Thyroid gland (tissue), 4 donors: ENCODE data around the gene LXN. TPM values are rescaled to one million over a fixed set of nuclear protein-coding genes. Genes with fewer than 3 reads are reported as not detected.

ENCODE experiments used
- DNase-seq, 2 donors: peaks; one replicate each; pipeline ENCODE4 v3.0.0-alpha.2; 2019
- H3K27ac ChIP-seq, 3 donors: fragments of 200-600 bp; sonication (generic); 1 replicate in 2 of 3; 2 replicates in 1 of 3; pipeline ENCODE4 v1.5.1; 2016 to 2019; ENCODE audit warnings: mild to moderate bottlenecking in 1 of 3, moderate library complexity in 1 of 3
- H3K27me3 ChIP-seq: fragments of 200-600 bp; sonication (generic); one replicate; pipeline ENCODE4 v1.5.1; 2019
- H3K36me3 ChIP-seq, 2 donors: fragments of 200-600 bp; sonication (generic); one replicate each; pipeline ENCODE4 v1.5.1; 2016 to 2019
- H3K4me1 ChIP-seq, 2 donors: fragments of 200-600 bp; sonication (generic); one replicate each; pipeline ENCODE4 v1.5.1; 2017 to 2019
- H3K4me3 ChIP-seq, 3 donors: fragments of 200-600 bp; sonication (generic); replicated peaks in 1 of 3; 1 replicate in 2 of 3; 2 replicates in 1 of 3; pipeline ENCODE4 v1.5.1; 2016; ENCODE audit warnings: mild to moderate bottlenecking in 1 of 3
- H3K9me3 ChIP-seq: fragments of 200-600 bp; sonication (generic); one replicate; pipeline ENCODE4 v1.5.1; 2017
- CTCF ChIP-seq, 6 experiments: fragments of 200-600 bp in 3 of 6; fragments of 450-650 bp in 3 of 6; sonication (generic) in 3 of 6; IDR thresholded peaks; one replicate each; pipeline ENCODE4 v1.5.1; 2016 to 2019; ENCODE audit warnings: antibody characterized with exemption in 6 of 6, mild to moderate bottlenecking in 2 of 6, inconsistent platforms in 1 of 6, moderate library complexity in 1 of 6
- POLR2A ChIP-seq, 2 donors: fragments of 450-650 bp; IDR thresholded peaks; one replicate each; pipeline ENCODE4 v1.6.1; 2017; ENCODE audit warnings: antibody characterized with exemption in 2 of 2, mild to moderate bottlenecking in 2 of 2, moderate library complexity in 1 of 2
- WGBS, 2 donors: methylation state at CpG; one replicate each; pipeline ENCODE4 v1.1.5; 2017; 5-methylcytosine and 5-hydroxymethylcytosine counted together
- intact Hi-C: fragments of 100-400 bp; cut with DNase I; formaldehyde crosslinking; loops from one replicate; pipeline ENCODE4 v1.15.1; 2023
- total RNA-seq, 4 donors: library from RNA; depleted of rRNA; stranded (reverse); fragments of >200 nt; gene quantifications; one replicate each; pipeline ENCODE4 v1.2.3, GENCODE V29; 2016

Gene LXN
- total RNA-seq, 4 donors from 2014 or later: 16.8 to 42.3 (median 22.7) TPM

- intact Hi-C loops: no loop called here
- Histone ChIP-seq H3K27ac (no peak overlapping the region), H3K27me3 (no peaks in the 10 kb centered on the region), H3K36me3 (peaks cover 0 to 8% of the 10 kb centered on the region in 2 donors), H3K9me3 (no peaks in the 10 kb centered on the region), H3K4me3 (no peak overlapping the region), H3K4me1 (peaks cover 0 to 9% of the 10 kb centered on the region in 2 donors)
- WGBS, 2 donors: 83 to 85% methylated on average over 9 of the region's 9 CpGs
- TF ChIP-seq POLR2A (IDR thresholded peaks at IDR 0.05) (no peak), CTCF (IDR thresholded peaks at IDR 0.05) (no peak)
- no peak for DNase-seq
Measured at GRCh38 chr3:158713094-158713499, 40.6 kb upstream of the LXN start.

GRCh38 chr3:158712443-158712842 is 40.0 kb upstream of the LXN start:
- no peaks in the 10 kb centered on the region for H3K27me3 ChIP-seq
- WGBS, 2 donors: 80 to 85% methylated on average over 1 of the region's 1 CpG
- H3K36me3 ChIP-seq: peaks cover 0 to 8% of the 10 kb centered on the region in 2 donors
- H3K4me3 ChIP-seq: no peak overlapping the region
- H3K9me3 ChIP-seq: no peaks in the 10 kb centered on the region
- H3K27ac ChIP-seq: peak overlapping the region in 1 of 3 donors; percentile 14
- DNase-seq: no peak
- no peak for TF ChIP-seq POLR2A (IDR thresholded peaks at IDR 0.05)
- H3K4me1 ChIP-seq: peaks cover 0 to 9% of the 10 kb centered on the region in 2 donors
- intact Hi-C loops: no loop called here

- H3K4me1 ChIP-seq: peaks cover 0 to 9% of the 10 kb centered on the region in 2 donors
- TF ChIP-seq CTCF (IDR thresholded peaks at IDR 0.05) (no peak), POLR2A (IDR thresholded peaks at IDR 0.05) (no peak)
- WGBS, 2 donors: 68 to 77% methylated on average over 1 of the region's 1 CpG
- peak overlapping the region in 1 of 3 donors; percentile 14 for H3K27ac ChIP-seq
- intact Hi-C loops: no loop called here
- no peaks in the 10 kb centered on the region for H3K9me3 ChIP-seq
- no peak overlapping the region for H3K4me3 ChIP-seq
- no peak for DNase-seq
- H3K36me3 ChIP-seq: peaks cover 0 to 8% of the 10 kb centered on the region in 2 donors
- no peaks in the 10 kb centered on the region for H3K27me3 ChIP-seq
Measured at GRCh38 chr3:158711886-158712285, 39.4 kb upstream of the LXN start.

GRCh38 chr3:158710601-158711000 is 38.2 kb upstream of the LXN start:
- H3K36me3 ChIP-seq: peaks cover 0 to 8% of the 10 kb centered on the region in 2 donors
- TF ChIP-seq CTCF (IDR thresholded peaks at IDR 0.05): no peak
- TF ChIP-seq POLR2A (IDR thresholded peaks at IDR 0.05): no peak
- DNase-seq: no peak
- WGBS, 2 donors: 36 to 59% methylated on average over 4 of the region's 4 CpGs
- H3K4me3 ChIP-seq: no peak overlapping the region
- no peak overlapping the region for H3K27ac ChIP-seq
- H3K9me3 ChIP-seq: no peaks in the 10 kb centered on the region
- H3K4me1 ChIP-seq: peaks cover 0 to 9% of the 10 kb centered on the region in 2 donors
- intact Hi-C loops: no loop called here
- H3K27me3 ChIP-seq: no peaks in the 10 kb centered on the region

- TF ChIP-seq POLR2A (IDR thresholded peaks at IDR 0.05): no peak
- no peak for TF ChIP-seq CTCF (IDR thresholded peaks at IDR 0.05)
- Histone ChIP-seq H3K36me3 (peaks cover 0 to 8% of the 10 kb centered on the region in 2 donors), H3K9me3 (no peaks in the 10 kb centered on the region), H3K27ac (no peak overlapping the region), H3K27me3 (no peaks in the 10 kb centered on the region), H3K4me3 (no peak overlapping the region), H3K4me1 (peaks cover 0 to 9% of the 10 kb centered on the region in 2 donors)
- DNase-seq: no peak
- WGBS, 2 donors: 60 to 82% methylated on average over 4 of the region's 4 CpGs
- intact Hi-C loops: no loop called here
Measured at GRCh38 chr3:158709666-158710083, 37.2 kb upstream of the LXN start.

GRCh38 chr3:158703566-158703965 is 31.1 kb upstream of the LXN start:
- TF ChIP-seq POLR2A (IDR thresholded peaks at IDR 0.05) (no peak), CTCF (IDR thresholded peaks at IDR 0.05) (no peak)
- no peak for DNase-seq
- WGBS, 2 donors: 98 to 100% methylated on average over 1 of the region's 1 CpG
- Histone ChIP-seq H3K36me3 (peaks cover 0 to 5% of the 10 kb centered on the region in 2 donors), H3K4me1 (no peaks in the 10 kb centered on the region), H3K27me3 (no peaks in the 10 kb centered on the region), H3K4me3 (no peak overlapping the region), H3K9me3 (no peaks in the 10 kb centered on the region), H3K27ac (no peak overlapping the region)
- intact Hi-C loops: no loop called here
